Measurements from ENCODE around the gene IL3.

GRCh38 chr5:132050136-132050535 lies 10.3 kb upstream of the IL3 start:
- TF ChIP-seq CTCF (IDR thresholded peaks at IDR 0.05; ENCODE audit: poor library complexity) (no peak), EZH2 (IDR thresholded peaks at IDR 0.05; ENCODE audit: borderline replicate concordance) (no peak)

Data from hepatocyte (in vitro differentiated cells).